Measurements from ENCODE around the gene EYA2.

EYA2 gene

DNA sequence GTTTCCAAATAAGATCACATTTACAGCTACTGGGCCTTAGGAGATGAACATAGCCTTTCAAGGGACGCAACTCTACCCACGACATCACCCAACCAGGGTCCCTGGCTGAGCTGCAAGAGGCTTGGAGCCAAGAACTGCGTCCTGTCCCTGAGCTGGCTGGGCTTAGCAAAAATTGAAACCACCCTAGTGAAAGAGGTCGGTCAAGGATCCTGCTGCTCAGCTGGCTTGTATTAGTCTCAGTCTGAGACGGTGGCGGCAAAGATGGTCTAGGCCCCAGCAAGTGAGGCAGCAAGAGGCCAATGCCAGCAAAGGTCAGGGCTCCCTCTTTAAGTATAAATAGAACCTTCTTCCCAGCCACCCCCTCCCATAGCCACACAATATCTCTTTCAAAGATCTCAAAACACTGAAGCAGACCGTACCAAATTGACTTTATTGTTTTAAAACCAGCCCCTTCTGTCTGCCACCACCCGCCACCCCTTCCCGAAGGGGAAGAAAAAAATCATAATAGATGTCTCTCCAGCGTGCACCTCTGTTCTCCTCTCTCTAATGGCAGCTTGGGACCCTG is 140.5 kb downstream of the EYA2 start:
- H3K4me1 Mint-ChIP-seq: peaks cover 42% of the 10 kb centered on the region
- peak overlapping the region; percentile 42 to 88 (median 62) for H3K27ac Mint-ChIP-seq
- H3K27me3 Mint-ChIP-seq (ENCODE audit: low read depth): no peaks in the 10 kb centered on the region
- H3K9me3 Mint-ChIP-seq: no peaks in the 10 kb centered on the region
- no peak for TF ChIP-seq CTCF (IDR thresholded peaks at IDR 0.05; ENCODE audit: unreplicated experiment in 3 of 3)
- peaks cover 4% of the 10 kb centered on the region for H3K36me3 Mint-ChIP-seq (ENCODE audit: low read depth)
- H3K4me3 Mint-ChIP-seq: no peak overlapping the region

GRCh38 chr20:47036091-47036870 is 141.6 kb downstream of the EYA2 start:
- Mint-ChIP-seq H3K9me3 (no peaks in the 10 kb centered on the region), H3K4me1 (peaks cover 39% of the 10 kb centered on the region), H3K36me3 (ENCODE audit: low read depth) (peaks cover 4% of the 10 kb centered on the region), H3K27ac (peak overlapping the region in 2 of 3 experiments; percentile 33 to 53), H3K27me3 (ENCODE audit: low read depth) (no peaks in the 10 kb centered on the region), H3K4me3 (no peak overlapping the region)
- TF ChIP-seq CTCF (IDR thresholded peaks at IDR 0.05; ENCODE audit: unreplicated experiment in 3 of 3): no peak

DNA sequence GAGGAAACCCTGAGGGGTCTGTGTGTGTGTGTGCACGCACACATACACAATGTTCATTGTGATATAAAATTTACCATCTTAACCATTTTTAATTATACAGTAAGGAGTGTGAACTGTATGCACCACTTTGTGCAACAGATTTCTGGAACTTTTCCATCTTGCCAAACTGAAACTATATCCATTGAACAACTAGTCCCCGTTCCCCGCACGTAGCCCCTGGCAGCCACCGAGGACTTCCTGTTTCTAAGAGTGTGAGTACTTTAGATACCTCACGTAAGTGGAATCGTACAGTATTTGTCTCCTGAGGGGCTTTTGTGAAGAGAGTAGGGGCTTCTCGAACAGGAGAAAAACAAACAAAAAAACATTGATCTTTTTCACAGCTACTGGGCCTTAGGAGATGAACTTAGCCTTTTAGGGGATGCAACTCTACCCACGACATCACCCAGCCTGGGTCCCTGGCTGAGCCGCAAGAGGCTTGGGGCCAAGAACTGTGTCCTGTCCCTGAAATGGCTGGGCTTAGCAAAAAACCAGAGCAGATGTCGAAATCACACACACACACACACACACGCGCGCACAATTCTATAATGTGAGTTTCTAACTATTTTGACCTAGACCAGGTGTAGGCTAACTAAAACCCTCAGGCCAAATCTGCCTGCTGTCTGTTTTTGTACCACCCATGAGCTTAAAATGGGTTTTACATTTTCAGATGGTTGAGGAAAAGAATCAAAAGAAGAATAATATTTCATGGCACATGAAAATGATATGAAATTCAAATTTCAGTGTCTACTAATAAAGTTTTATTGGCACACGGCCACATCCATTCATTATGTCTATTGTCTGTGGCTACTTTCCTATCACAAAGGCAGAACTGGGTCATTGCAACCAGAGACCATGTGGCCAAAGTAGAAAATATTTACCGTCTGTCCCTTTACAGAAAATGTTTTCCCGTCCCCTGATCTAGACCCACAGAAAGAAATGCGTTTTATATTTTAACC is 144.2 kb downstream of the EYA2 start:
- Mint-ChIP-seq H3K36me3 (ENCODE audit: low read depth) (peaks cover 4% of the 10 kb centered on the region), H3K9me3 (peaks cover 9% of the 10 kb centered on the region), H3K27me3 (ENCODE audit: low read depth) (no peaks in the 10 kb centered on the region), H3K4me3 (no peak overlapping the region), H3K4me1 (peaks cover 49% of the 10 kb centered on the region), H3K27ac (peak overlapping the region in 2 of 3 experiments; percentile 34 to 75)
- TF ChIP-seq CTCF (IDR thresholded peaks at IDR 0.05; ENCODE audit: unreplicated experiment in 3 of 3): no peak

- TF ChIP-seq CTCF (IDR thresholded peaks at IDR 0.05; ENCODE audit: unreplicated experiment in 3 of 3): no peak
- no peaks in the 10 kb centered on the region for H3K27me3 Mint-ChIP-seq (ENCODE audit: low read depth)
- no peak overlapping the region for H3K4me3 Mint-ChIP-seq
- peaks cover 38% of the 10 kb centered on the region for H3K4me1 Mint-ChIP-seq
- H3K27ac Mint-ChIP-seq: peak overlapping the region in 2 of 3 experiments; percentile 40 to 78
- peaks cover 18% of the 10 kb centered on the region for H3K9me3 Mint-ChIP-seq
- H3K36me3 Mint-ChIP-seq (ENCODE audit: low read depth): peaks cover 10% of the 10 kb centered on the region
These were observed 146.0 kb downstream of the EYA2 start for GRCh38 chr20:47040506-47041125.

- Mint-ChIP-seq H3K4me3 (no peak overlapping the region), H3K9me3 (peaks cover 23% of the 10 kb centered on the region), H3K27ac (peak overlapping the region; percentile 56 to 78 (median 64)), H3K4me1 (peaks cover 34% of the 10 kb centered on the region), H3K27me3 (ENCODE audit: low read depth) (no peaks in the 10 kb centered on the region), H3K36me3 (ENCODE audit: low read depth) (peaks cover 14% of the 10 kb centered on the region)
- no peak for TF ChIP-seq CTCF (IDR thresholded peaks at IDR 0.05; ENCODE audit: unreplicated experiment in 3 of 3)
These were observed 146.8 kb downstream of the EYA2 start for GRCh38 chr20:47041396-47041899.

Data from nephron (organoid).